Stomach (tissue), 4 donors: ENCODE data around the gene ABLIM3.

ENCODE experiments used
- EP300 ChIP-seq: sonication (generic); formaldehyde crosslinking; IDR thresholded peaks from one replicate; pipeline ENCODE4 v1.6.1; 2017; ENCODE audit warnings: antibody characterized with exemption
- POLR2A ChIP-seq, 4 donors: fragments of 450-650 bp; IDR thresholded peaks; one replicate each; pipeline ENCODE4 v1.6.1; 2016; ENCODE audit warnings: antibody characterized with exemption in 4 of 4, control low read depth in 2 of 4, mild to moderate bottlenecking in 1 of 4, moderate library complexity in 1 of 4
- POLR2AphosphoS5 ChIP-seq, 3 donors: sonication (generic); formaldehyde crosslinking; IDR thresholded peaks; one replicate each; pipeline ENCODE4 v1.6.1; 2016; ENCODE audit warnings: antibody characterized with exemption in 3 of 3
- TF ChIP-seq, protein P1 (sequence below), 7 experiments: fragments of 450-650 bp in 4 of 7; fragments of 200-600 bp in 3 of 7; sonication (generic) in 3 of 7; IDR thresholded peaks; one replicate each; pipeline ENCODE4 v1.5.1; 2016 to 2019; ENCODE audit warnings: antibody characterized with exemption in 7 of 7, control low read depth in 2 of 7, mild to moderate bottlenecking in 1 of 7

DNA sequence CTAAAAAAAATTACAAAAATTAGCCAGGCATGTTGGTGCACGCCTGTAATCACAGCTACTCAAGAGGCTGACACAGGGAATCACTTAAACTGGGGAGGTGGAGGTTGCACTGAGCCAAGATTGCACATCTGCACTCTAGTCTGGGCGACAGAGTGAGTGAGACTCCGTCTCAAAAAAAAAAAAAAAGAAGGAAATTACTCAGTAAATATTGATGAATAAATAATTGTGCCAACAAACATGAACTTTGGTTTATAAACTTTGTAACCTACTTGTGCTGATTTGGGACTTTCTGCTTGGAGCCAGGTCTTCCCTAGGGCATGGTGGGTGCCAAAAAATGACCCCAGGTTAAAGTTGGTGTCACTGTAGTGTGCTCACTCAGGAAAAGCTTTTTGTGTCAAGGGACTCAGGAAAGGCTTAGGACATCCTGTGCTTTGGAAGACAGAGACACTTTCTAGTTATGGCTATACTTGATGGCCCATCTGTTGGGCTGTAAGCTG lies 19.0 kb downstream of the ABLIM3 start:
- TF ChIP-seq EP300 (no peak), POLR2A (IDR thresholded peaks at IDR 0.05) (no peak), POLR2AphosphoS5 (IDR thresholded peaks at IDR 0.05) (no peak)
- TF ChIP-seq, protein P1, sequence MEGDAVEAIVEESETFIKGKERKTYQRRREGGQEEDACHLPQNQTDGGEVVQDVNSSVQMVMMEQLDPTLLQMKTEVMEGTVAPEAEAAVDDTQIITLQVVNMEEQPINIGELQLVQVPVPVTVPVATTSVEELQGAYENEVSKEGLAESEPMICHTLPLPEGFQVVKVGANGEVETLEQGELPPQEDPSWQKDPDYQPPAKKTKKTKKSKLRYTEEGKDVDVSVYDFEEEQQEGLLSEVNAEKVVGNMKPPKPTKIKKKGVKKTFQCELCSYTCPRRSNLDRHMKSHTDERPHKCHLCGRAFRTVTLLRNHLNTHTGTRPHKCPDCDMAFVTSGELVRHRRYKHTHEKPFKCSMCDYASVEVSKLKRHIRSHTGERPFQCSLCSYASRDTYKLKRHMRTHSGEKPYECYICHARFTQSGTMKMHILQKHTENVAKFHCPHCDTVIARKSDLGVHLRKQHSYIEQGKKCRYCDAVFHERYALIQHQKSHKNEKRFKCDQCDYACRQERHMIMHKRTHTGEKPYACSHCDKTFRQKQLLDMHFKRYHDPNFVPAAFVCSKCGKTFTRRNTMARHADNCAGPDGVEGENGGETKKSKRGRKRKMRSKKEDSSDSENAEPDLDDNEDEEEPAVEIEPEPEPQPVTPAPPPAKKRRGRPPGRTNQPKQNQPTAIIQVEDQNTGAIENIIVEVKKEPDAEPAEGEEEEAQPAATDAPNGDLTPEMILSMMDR (IDR thresholded peaks at IDR 0.05) = no peak
